Fibroblast of skin of abdomen (primary cell): ENCODE data around the gene ADAMTS6. TPM values are rescaled to one million over a fixed set of nuclear protein-coding genes. Genes with fewer than 3 reads are reported as not detected.
"Not testable (repeated sequence)": the region's sequence is repeated elsewhere in the genome, so short reads cannot be mapped to it uniquely, and the experiment has no call there.

ENCODE experiments used
- DNase-seq: peaks from one replicate; pipeline ENCODE4 v3.0.0-alpha.2; 2013
- polyA plus RNA-seq, 2 experiments: library from polyadenylated mRNA; unstranded; fragments of 120-200 nt; gene quantifications; one replicate each; pipeline ENCODE4 v1.2.1, GENCODE V29; 2013; ENCODE audit not compliant: insufficient read length in 2 of 2

ADAMTS6 gene
- polyA plus RNA-seq (2013, experiment 1 of 2; ENCODE audit: insufficient read length): 14.7 TPM
- polyA plus RNA-seq (2013, experiment 2 of 2; ENCODE audit: insufficient read length): 14.3 TPM

GRCh38 chr5:65481635-65482295 is at the start of gene ADAMTS6:
TSS of gene ADAMTS6 (minus strand) at chr5:65481920. CDS start at chr5:65473673, 8,247 bp downstream.
- peak; percentile 99 for DNase-seq

GRCh38 chr5:65530904-65531303 is 49.2 kb upstream of the ADAMTS6 start:
- no peak for DNase-seq

- DNase-seq: no peak
Observed at GRCh38 chr5:65525726-65526125, 44.0 kb upstream of the ADAMTS6 start.

- DNase-seq: no peak
Observed at GRCh38 chr5:65512170-65512937, 30.6 kb upstream of the ADAMTS6 start.

- no peak for DNase-seq
Observed at GRCh38 chr5:65508978-65509377, 27.3 kb upstream of the ADAMTS6 start.

- peak; percentile 78 for DNase-seq
Observed at GRCh38 chr5:65506961-65507360, 25.2 kb upstream of the ADAMTS6 start.

DNA sequence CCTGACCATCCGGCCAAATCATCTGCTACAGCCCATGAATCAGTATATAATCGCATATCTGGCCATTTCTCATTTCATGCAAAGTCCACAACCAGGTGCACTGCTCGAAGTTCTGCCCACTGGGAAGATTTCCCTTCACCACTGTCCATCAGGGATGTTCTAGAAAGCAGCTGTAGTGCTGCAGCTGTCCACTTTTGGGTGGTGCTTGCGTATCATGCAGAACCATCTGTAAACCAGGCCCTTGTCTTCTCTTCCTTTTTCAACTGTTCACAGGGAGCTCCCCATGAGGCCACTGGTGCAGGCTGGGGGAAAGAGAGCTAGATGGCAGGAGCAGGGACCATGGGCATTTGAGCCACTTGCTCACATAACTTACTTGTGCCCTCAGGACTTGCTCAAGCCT is 7.4 kb upstream of the ADAMTS6 start:
- DNase-seq: no peak

DNA sequence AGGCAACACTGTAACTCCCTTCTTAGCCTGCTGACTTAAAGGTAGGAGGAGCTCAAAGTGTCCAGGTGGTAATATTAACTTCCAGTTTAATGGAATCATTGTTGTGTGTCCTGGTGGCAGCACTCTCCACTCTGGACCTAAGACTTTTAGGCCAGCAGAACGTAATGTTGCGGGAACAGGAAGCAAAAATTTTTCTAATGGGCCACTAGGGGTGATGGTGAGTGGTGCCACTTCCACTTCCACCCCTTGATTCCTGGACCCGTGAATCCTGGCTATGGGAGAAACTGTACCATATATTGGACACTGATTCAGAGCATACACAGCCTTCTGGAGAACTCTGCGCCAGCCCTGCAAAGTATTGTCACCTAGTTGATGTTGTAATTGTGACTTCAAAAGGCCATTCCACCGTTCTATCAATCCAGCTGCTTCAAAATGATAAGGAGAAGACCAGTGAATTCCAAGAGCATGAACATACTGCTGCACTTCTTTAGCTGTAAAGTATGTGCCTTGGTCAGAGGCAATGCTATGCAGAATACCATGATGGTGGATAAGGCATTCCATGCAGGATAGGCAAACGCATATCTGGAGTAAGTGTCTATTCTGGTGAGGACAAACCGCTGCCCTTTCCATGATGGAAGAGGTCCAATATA is 6.4 kb upstream of the ADAMTS6 start:
- not testable (repeated sequence) for DNase-seq

- not testable (repeated sequence) for DNase-seq
Observed at GRCh38 chr5:65486803-65487202, 5.1 kb upstream of the ADAMTS6 start.

- no peak for DNase-seq
Observed at GRCh38 chr5:65485405-65485804, 3.7 kb upstream of the ADAMTS6 start.

DNA sequence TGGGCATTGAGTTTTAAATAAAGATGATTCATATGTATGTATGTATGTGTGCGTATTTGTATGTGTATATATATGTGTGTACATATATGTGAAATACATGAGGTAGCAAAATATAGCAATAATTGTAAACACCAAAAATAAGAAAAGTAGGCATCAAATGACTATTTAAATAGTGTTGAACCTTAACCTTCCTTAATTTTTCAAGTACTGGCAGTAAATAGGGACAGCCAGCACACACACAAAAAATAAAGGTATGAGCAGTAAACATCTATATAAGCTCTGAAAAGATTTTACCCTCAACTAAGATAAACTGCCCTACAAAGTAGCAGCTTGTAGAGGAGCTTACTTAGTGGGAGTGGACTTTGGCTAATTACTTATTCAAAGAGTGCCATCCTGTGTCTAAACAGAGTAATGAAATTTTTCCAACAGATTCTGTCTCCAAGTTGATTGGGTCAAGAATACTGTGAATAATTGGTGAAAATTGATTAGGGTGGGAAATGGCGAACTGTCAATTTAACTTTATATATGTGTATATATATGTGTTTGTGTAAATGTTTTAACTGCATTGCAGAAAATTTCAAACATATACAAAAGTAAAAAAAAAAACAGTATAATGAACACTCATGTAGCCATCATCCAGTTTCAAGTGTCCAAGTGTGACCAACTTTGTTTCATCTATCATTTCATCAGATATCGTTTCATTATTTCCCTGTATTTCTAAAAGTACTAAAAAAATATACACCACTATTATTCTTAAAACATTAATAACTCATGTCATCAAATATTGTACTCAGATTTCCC is 2.0 kb upstream of the ADAMTS6 start:
- DNase-seq: peak; percentile 74

DNA sequence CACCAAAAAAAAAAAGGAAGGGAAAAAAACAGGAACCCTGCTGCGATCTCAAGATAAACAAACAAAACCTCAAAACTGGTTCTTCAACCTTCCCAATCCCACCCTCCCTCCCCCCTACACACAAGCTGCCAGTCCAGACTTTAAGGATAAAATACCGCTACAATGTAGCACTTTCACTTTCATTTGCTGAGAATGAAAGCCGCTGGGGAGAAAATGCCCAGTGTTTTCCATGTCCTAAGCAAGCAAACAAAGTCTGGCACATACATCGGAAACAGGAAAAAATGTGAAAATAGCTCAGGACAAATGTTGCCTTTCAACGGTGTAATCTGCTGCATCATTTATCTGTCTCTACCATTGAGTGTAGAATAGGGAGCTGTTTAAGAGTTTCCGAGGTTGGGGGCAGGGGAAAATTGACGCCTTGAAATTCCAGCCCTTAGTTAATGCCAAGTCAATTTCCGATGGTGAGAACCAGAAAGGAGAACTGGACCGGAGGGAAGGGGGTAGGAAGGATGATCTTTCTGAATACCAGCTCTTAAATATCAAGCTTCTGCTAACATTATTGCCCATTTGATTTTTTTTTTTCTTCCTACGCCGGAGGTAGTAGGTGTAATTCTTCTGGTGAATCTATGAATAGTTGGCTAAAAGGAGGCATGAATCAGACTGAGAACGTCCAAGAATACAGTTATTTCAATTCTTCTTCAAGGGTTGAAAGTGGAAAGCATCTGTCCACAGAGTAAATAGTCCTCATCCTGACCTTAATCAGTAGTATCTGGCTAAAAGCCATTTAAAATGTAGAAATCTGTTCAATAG is 1.2 kb upstream of the ADAMTS6 start:
- peak; percentile 67 for DNase-seq

- DNase-seq: peak; percentile 67
Observed at GRCh38 chr5:65482296-65482735, 596 bp upstream of the ADAMTS6 start.

DNA sequence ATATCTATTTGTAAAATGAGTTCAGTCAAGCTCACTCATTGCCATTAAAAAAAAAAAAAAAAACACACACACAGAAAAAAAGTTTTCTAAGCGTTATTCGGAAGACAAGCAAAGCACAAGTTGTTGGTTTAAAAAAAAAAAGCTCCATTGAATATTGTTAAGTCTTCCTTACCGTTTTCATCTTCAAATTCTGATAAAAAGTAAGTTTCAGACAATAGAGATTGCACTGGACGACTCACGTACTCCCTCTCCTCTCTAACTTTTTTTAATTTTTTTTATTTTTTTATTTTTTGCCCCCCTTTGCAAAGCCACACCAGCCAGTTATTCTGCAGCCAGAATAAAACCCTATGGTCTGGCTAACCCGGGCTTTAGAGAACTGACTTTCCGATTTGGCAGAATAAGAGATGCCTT is 544 bp downstream of the ADAMTS6 start:
- no peak for DNase-seq

DNA sequence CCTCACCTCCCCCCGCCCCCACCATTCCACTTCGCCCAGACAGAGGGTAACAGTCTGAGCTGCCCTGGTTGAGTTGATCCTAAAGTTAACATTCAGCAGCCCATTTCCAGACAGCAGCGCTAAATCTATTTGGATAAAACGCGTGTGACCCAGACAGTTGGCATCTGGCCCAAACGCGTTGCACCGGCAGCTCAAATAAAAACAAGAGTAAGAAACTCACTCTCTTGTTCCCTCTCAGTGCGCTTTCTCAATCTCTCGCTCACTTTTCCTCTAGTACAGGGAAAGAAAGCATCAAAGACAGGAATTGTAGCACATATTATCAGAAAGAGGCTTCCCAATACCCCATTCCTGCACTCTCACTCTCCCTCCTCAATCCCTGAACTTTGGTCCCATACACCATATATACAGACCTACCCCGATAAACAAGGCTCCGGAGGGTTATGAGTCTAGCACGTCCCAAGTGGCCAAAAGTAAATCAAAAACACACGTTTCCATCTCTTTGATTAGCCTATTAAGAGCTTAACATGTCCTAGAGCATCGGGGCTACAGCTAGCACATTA is 1.3 kb downstream of the ADAMTS6 start:
- DNase-seq: peak; percentile 93

GRCh38 chr5:65479527-65479926 is 2.2 kb downstream of the ADAMTS6 start:
- no peak for DNase-seq

- DNase-seq: no peak
Observed at GRCh38 chr5:65478336-65478735, 3.4 kb downstream of the ADAMTS6 start.

GRCh38 chr5:65475895-65476294 is 5.8 kb downstream of the ADAMTS6 start:
- no peak for DNase-seq

DNA sequence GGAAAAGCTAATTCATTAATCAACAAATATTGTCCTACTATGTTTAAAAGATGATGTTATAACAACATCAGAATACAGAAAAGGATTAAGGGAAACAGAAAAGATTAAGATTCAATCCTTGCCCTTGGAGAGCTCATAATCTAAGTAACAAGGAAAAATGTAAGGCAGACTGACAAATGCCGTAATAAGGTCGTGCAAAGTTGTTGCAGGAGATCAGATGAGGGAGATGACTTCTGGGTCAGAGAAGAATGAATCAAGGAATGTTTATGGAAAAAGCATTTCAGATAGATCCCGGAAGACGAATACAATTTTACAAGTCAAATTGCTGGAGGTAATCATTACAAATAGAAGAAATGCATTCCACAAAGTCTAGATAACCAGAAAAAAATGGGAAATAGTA is 6.4 kb downstream of the ADAMTS6 start:
- no peak for DNase-seq

- no peak for DNase-seq
Observed at GRCh38 chr5:65474130-65474711, 7.5 kb downstream of the ADAMTS6 start.

DNA sequence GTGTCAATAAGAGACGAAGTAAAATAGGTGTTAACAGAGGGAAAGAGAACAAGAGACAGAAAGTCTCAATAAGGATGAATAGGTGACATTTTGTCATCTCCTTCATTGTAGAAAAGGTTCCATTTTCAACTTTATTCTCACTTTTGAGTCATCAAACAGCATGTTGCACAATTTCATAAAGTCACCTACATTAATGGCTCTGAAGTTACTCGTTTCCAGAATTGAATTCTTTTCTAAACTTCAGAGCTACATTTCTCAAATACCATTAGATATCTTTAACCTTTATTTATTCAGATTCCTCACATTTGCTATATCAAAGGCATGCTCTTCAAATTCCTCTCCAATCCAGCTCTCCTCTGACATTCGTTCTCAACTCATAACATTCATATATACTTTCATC is 13.1 kb downstream of the ADAMTS6 start:
- peak; percentile 44 for DNase-seq
